GM12878 (cell line): ENCODE measurements around the gene SLC15A5. TPM values are rescaled to one million over a fixed set of nuclear protein-coding genes. Genes with fewer than 3 reads are reported as not detected.

Experiments used
- ATAC-seq: fragments of 200-7000 bp; cut with Tn5 transposase; 3 replicates; pipeline ENCODE4 v1.9.1; 2020; ENCODE audit warnings: mild to moderate bottlenecking, moderate library complexity
- BruUV-seq: library from RNA; stranded (reverse); fragments of 400-500 nt; replicated peaks from 2 replicates; lab custom pipeline; 2021; lab: Mats Ljungman, UMichigan
- CTCF ChIA-PET: fragments of 300-600 bp; sonication (Branson Sonifier 250); formaldehyde crosslinking; extraction: SDS; loops from one replicate; lab custom pipeline; 2021; ENCODE audit warnings: inconsistent platforms; lab: Yijun Ruan, JAX
- POLR2A ChIA-PET: fragments of 350-600 bp; formaldehyde crosslinking; extraction: SDS; loops from one replicate; lab custom pipeline; 2021; ENCODE audit warnings: inconsistent platforms; lab: Charles Lee
- RAD21 ChIA-PET: fragments of 300-600 bp; sonication (Branson Sonifier 250); formaldehyde crosslinking; loops from one replicate; lab custom pipeline; 2023; ENCODE audit warnings: antibody characterized with exemption; ENCODE audit not compliant: unreplicated experiment; lab: Charles Lee
- SMC1A ChIA-PET: fragments of 300-600 bp; sonication (Branson Sonifier 250); formaldehyde crosslinking; loops from one replicate; lab custom pipeline; 2023; ENCODE audit not compliant: unreplicated experiment, uncharacterized antibody; lab: Charles Lee
- DNase-seq: peaks from one replicate; pipeline ENCODE4 v3.0.0-alpha.2; 2011; ENCODE audit warnings: low read depth, low spot score
- FAIRE-seq: peaks from 3 replicates; lab custom pipeline; 2011; peaks lifted over from hg19 to GRCh38; lab: Jason Lieb, UNC
- H2AFZ ChIP-seq: 2 replicates; pipeline ENCODE4 v1.6.0; 2011; ENCODE audit warnings: low read depth, low read length, control low read depth; ENCODE audit not compliant: control insufficient read depth
- H3K27ac ChIP-seq: 2 replicates; pipeline ENCODE4 v1.5.1; 2011; ENCODE audit warnings: control low read depth; ENCODE audit not compliant: control insufficient read depth, insufficient read depth
- H3K27me3 ChIP-seq, 2 experiments: replicated peaks in 1 of 2; 2 replicates each; pipeline versions ENCODE4 v1.6.0 to v1.6.1; 2011; ENCODE audit warnings: low read length in 1 of 2; ENCODE audit not compliant: control insufficient read depth in 2 of 2, insufficient read depth in 2 of 2
- H3K36me3 ChIP-seq, 2 experiments: 2 replicates each; pipeline ENCODE4 v1.5.1; 2011; ENCODE audit warnings: low read length in 1 of 2; ENCODE audit not compliant: control insufficient read depth in 2 of 2, insufficient read depth in 2 of 2
- H3K4me1 ChIP-seq: 2 replicates; pipeline ENCODE4 v1.6.1; 2011; ENCODE audit warnings: mild to moderate bottlenecking, low read length, moderate library complexity, mixed read lengths; ENCODE audit not compliant: control insufficient read depth, insufficient read depth
- H3K4me2 ChIP-seq: 2 replicates; pipeline ENCODE4 v1.6.0; 2011; ENCODE audit warnings: control low read depth; ENCODE audit not compliant: control insufficient read depth, insufficient read depth
- H3K4me3 ChIP-seq: fragments of 200-600 bp; sonication (generic); 2 replicates; pipeline ENCODE4 v1.5.1; 2016
- H3K79me2 ChIP-seq: 2 replicates; pipeline ENCODE4 v1.6.0; 2011; ENCODE audit warnings: low read length; ENCODE audit not compliant: control insufficient read depth, insufficient read depth
- H3K9ac ChIP-seq: 2 replicates; pipeline ENCODE4 v1.8.0; 2011; ENCODE audit warnings: low read length, control low read depth, mixed read lengths; ENCODE audit not compliant: control insufficient read depth, insufficient read depth
- H3K9me3 ChIP-seq: replicated peaks from 3 replicates; pipeline ENCODE4 v1.5.1; 2011; ENCODE audit warnings: mild to moderate bottlenecking, low read length; ENCODE audit not compliant: control insufficient read depth, insufficient read depth
- H4K20me1 ChIP-seq: 2 replicates; pipeline ENCODE4 v1.6.0; 2011; ENCODE audit not compliant: control insufficient read depth, insufficient read depth
- CBX3 ChIP-seq: fragments of 200-600 bp; sonication (generic); IDR thresholded peaks from 2 replicates; pipeline ENCODE4 v1.6.1; 2016; ENCODE audit warnings: low read depth, borderline replicate concordance
- CEBPZ ChIP-seq: fragments of 150-350 bp; IDR thresholded peaks from 2 replicates; pipeline ENCODE4 v1.6.1; 2016; ENCODE audit warnings: low read depth, low read length
- RFX5 ChIP-seq: IDR thresholded peaks from 2 replicates; pipeline ENCODE4 v1.6.1; 2011; ENCODE audit warnings: low read depth, low read length, improper control_type of control experiment
- SPI1 ChIP-seq: IDR thresholded peaks from 2 replicates; pipeline ENCODE4 v1.6.1; 2011; ENCODE audit warnings: low read depth, mild to moderate bottlenecking, low read length, moderate library complexity, borderline replicate concordance; ENCODE audit not compliant: insufficient read depth
- WGBS: methylation state at CpG from one replicate; pipeline ENCODE4 v1.1.6; 2016; ENCODE audit warnings: low lambda C conversion rate; ENCODE audit not compliant: insufficient replicate concordance, insufficient coverage; ENCODE audit errors: missing lambda C conversion rate; 5-methylcytosine and 5-hydroxymethylcytosine counted together
- in situ Hi-C: fragments of 300-500 bp; cut with MboI; formaldehyde crosslinking; loops from 9 replicates; pipeline ENCODE4 v1.14.3; 2018; ENCODE audit warnings: mixed read lengths
- intact Hi-C: fragments of 100-400 bp; cut with micrococcal nuclease; formaldehyde crosslinking; loops from one replicate; pipeline ENCODE4 v1.14.2; 2022; ENCODE audit not compliant: unreplicated experiment
- polyA plus RNA-seq, 11 experiments: library from polyadenylated mRNA; depleted of rRNA in 4 of 11; unstranded in 6 of 11; stranded (reverse) in 5 of 11; fragments of >200 nt; fragmentation: Nextera tagmentation in 4 of 11; fragmentation: Illumina TruSeq in 1 of 11; extraction: Ambion mirVana in 4 of 11; extraction: Trizol in 1 of 11; gene quantifications; 1 replicate in 1 of 11; 2 replicates in 10 of 11; pipeline versions ENCODE4 v1.2.1 to v1.2.3, GENCODE V29; 2011 to 2016; ENCODE audit warnings: inconsistent platforms in 2 of 11, missing spikeins in 2 of 11, low read depth in 1 of 11
- total RNA-seq, 4 experiments: library from RNA; depleted of rRNA in 3 of 4; stranded (reverse); fragments of >200 nt in 3 of 4; fragmentation: Illumina TruSeq in 1 of 4; extraction: Trizol in 1 of 4; gene quantifications; 2 replicates each; pipeline versions ENCODE4 v1.2.1 to v1.2.3, GENCODE V29; 2013 to 2021
- TF ChIP-seq, protein P1 (sequence below): IDR thresholded peaks from 2 replicates; pipeline ENCODE4 v1.6.1; 2011; ENCODE audit warnings: borderline replicate concordance, low read depth, mild to moderate bottlenecking, moderate library complexity, mixed read lengths, low read length; ENCODE audit not compliant: insufficient read depth; ENCODE audit errors: extremely low read length

Gene SLC15A5
- total and polyA plus RNA-seq, 10 of the 15 experiments (the other 5 are each of a cell fraction or from before 2014, with no cell fraction given), result not detected

DNA sequence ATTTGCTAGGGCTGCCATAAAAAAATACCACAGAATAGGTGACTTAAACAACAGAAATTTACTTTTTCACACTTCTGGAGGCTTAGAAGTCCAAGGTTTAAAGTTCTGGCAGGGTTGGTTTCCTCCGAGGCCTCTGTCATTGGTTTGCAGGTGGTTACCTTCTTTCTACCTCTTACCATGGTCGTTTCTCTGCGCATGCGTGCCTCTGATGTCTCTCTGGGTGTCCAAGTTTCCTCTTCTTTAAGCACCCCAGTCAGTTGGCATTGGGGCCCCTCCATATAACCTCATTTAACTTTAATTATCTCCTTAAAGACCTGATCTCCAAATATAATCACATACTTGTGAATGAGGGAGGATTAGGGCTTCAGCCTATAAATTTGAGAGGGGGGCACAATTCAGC lies 103.2 kb downstream of the SLC15A5 start (continued):
- TF ChIP-seq CEBPZ (no peak), RFX5 (no peak)
- TF ChIP-seq, protein P1, sequence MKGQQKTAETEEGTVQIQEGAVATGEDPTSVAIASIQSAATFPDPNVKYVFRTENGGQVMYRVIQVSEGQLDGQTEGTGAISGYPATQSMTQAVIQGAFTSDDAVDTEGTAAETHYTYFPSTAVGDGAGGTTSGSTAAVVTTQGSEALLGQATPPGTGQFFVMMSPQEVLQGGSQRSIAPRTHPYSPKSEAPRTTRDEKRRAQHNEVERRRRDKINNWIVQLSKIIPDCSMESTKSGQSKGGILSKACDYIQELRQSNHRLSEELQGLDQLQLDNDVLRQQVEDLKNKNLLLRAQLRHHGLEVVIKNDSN, result no peak

- FAIRE-seq (no peak), ATAC-seq (no peak), DNase-seq (no peak)
- no peak overlapping the region for H3K27ac ChIP-seq
- ChIA-PET SMC1A (interaction anchor here (0.8 kb wide), 1 partner anchor 36 kb away, joined by 3 read pairs; no protein-coding TSS in a partner anchor), CTCF (no interaction called here), RAD21 (no interaction called here), POLR2A (no interaction called here)
- no TSS peak for BruUV-seq
- TF ChIP-seq CBX3 (no peak), SPI1 (no peak)
- in situ Hi-C loops (no loop called here), intact Hi-C loops (no loop called here)
- no peaks in the 10 kb centered on the region for H3K79me2 ChIP-seq
- no peaks in the 10 kb centered on the region for H3K9me3 ChIP-seq
- no peaks in the 10 kb centered on the region for H4K20me1 ChIP-seq
- WGBS, result 2% methylated on average over 2 of the region's 2 CpGs
- H2AFZ ChIP-seq, result no peak overlapping the region
- no peaks in the 10 kb centered on the region for H3K36me3 ChIP-seq
- H3K9ac ChIP-seq, result no peak overlapping the region
- H3K4me1 ChIP-seq, result no peaks in the 10 kb centered on the region
- H3K4me2 ChIP-seq, result no peak overlapping the region
- no peak overlapping the region for H3K4me3 ChIP-seq
- H3K27me3 ChIP-seq, result no peaks in the 10 kb centered on the region
Observed at GRCh38 chr12:16171348-16171747, 106.1 kb downstream of the SLC15A5 start.
